NCI-H2081 treated with DMSO at 0.1 percent for 48 hours (cell line): ENCODE results near the gene MT2A.
"Not testable (repeated sequence)": the region's sequence is repeated elsewhere in the genome, so short reads cannot be mapped to it uniquely, and the experiment has no call there.

Experiments used
- DNase-seq: peaks from one replicate; lab custom pipeline; 2025; lab: John Stamatoyannopoulos, UW

MT2A gene

DNA sequence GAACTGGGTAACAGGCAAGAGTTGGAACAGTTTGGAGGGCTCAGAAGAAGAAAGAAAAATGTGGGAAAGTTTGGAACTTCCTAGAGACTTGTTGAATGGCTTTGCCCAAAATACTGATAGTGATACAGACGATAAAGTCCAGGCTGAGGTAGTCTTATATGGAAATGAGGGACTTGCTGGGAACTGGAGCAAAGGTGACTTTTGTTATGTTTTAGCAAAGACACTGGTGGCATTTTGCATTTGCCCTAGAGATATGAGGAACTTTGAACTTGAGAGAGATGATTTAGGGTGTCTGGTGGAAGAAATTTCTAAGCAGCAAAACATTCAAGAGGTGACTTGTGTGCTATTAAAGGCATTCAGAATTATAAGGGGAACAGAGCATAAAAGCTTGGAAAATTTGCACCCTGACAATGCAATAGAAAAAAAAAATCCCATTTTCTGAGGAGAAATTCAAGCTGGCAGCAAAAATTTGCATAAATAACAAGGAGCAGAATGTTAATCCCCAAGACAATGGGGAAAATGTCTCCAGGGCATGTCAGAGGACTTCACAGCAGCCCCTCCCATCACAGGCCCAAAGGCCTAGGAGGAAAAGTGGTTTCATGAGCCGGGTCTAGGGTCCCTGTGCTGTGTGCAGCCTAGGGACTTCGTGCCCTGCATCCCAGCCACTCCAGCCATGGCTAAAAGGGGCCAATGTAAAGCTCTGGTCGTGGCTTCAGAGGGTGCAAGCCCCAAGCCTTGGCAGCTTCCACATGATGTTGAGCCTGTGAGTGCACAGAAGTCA, 13.5 kb downstream of the MT2A start:
- not testable (repeated sequence) for DNase-seq

GRCh38 chr16:56623184-56623583, 14.8 kb downstream of the MT2A start:
- DNase-seq = not testable (repeated sequence)

- DNase-seq = no peak
Observed at GRCh38 chr16:56623637-56624036, 15.3 kb downstream of the MT2A start.

- DNase-seq = no peak
Observed at GRCh38 chr16:56625140-56625942, 17.0 kb downstream of the MT2A start, which contains the start of gene MT1E. TSS of gene MT1E (plus strand) at chr16:56625781. CDS start at chr16:56625852, 71 bp downstream.

DNA sequence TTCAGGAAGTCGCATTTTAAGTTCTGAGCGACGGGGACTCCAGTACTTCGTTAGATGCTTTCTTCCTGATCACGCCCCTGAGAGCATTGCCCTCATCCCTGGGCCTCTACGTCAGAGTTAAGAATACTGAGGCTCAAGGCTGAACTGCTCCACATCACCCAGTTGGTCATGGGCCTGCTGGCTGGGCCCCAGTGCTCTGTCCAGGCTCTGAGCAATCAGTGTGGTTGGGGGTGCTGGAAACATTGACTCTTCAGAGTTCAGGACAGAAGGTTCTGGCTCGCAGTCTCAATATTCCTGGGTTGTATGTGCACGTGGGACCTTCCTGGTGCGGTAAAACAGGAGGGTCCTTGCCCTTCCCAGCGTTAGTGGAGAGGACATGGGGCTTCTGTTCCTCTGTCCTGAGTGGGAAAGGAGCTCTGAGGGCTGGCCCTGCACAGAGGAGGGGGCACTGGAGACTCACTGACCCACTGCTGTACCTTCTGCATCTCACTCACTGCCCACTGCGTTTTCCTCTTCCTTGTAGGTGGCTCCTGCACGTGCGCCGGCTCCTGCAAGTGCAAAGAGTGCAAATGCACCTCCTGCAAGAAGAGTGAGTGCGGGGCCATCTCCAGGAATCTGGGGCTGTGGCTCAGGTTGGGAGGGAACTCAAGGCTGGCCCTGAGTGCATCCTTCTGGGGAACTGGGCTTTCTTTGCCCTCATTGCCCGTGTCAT, 17.7 kb downstream of the MT2A start:
- DNase-seq = no peak

DNA sequence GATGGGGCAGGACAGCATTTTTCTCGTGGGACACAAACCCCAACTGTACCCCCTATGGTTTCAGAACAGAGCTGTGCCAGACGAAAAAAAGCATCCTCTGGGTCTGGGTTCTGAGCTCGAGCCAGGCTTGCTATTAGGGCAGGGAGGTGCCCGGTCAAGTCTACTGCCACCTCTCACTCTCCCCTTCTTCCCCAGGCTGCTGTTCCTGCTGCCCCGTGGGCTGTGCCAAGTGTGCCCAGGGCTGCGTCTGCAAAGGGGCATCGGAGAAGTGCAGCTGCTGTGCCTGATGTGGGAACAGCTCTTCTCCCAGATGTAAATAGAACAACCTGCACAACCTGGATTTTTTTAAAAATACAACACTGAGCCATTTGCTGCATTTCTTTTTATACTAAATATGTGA, 18.3 kb downstream of the MT2A start:
- no peak for DNase-seq

DNA sequence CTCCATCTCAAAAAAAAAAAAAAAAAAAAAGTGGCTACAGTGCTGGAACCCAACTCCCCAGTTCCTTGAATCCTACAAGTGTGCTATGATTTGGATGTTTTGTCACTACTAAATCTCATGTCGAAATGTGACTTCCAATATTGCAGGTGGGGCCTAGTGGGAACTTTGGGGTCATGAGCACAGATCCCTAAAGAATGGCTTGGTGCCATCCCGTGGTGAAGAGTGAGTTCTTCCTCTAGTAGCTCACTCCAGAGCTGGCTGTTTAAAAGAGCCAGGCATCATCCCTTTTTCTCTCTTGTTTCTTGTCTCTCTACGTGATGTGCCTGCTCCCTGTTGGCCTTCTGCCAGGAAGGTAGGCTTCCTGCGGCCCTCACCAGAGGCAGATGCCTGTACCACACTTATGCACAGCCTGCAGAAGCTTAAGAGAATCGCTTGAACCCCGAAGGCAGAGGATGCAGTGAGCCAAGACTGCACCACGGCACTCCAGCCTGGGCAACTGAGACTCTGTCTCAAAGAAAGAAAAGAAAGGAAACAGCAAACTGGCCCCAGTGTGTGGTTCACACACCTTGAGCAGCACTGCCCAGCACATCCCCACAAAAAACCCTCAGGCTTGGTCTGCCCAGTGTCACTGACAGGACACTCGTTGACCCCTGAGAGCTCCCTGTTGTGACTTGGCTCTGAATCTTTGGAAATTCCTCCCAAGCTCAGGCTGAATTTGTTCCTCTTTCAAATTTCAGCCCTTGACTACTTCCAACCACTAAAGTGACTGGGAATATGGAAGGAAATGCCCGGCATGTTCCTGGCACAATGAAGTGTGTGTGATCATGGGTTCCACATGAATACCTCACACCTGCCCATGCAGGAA, 20.3 kb downstream of the MT2A start:
- no peak for DNase-seq

DNA sequence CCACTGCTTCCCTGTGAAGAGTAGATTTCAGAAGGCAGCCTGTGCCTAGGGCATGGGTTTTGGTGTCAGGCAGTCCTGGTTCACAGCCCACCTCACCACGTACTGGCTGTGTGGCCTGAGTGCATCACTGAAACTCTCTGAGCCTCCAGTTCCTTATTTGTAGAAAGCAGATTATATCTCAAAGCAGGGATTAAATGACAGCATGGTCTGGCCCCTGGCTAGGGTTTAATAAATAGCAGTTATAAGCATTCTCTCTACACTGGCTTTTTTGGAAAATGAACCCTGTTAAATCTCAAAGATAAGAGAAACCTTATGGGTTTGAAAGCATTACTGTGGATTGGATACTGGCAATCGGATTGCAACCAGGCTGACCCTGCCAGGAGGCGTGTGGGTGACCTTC, 21.1 kb downstream of the MT2A start:
- no peak for DNase-seq

DNA sequence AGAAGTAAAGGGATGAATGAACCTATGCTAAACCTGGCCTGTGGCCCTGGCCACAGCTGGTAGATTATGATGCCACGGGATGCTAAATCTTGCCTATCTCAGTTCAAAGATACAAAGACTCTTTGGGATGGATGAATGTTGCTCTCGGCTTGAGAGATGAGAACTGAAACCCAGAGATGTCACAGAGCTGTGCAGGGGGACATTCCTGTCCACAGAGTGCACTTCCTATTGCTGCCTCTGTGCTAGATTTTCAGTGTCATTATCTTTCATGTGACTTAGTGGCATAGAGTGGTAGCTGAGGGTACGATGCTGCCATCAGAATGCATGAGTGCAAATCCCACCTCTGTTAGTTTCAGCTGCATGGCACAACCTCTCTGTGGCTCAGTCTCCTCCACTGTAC, 21.8 kb downstream of the MT2A start:
- DNase-seq = no peak

DNA sequence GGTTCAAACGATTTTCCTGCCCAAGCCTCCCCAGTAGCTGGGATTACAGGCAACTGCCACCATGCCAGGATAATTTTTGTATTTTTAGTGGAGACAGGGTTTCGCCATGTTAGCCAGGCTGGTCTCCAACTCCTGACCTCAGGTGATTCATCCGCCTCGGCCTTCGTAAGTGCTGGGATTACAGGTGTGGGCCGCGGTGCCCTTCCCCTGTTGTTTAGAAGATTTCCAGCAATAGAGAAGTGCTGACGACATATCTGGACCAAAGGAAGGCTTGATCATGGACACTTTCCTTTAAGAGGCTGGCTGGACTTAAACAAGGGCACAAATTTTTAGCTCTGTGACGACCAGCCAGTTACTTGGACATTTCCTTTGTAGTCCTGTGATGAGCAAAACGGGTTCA, 22.8 kb downstream of the MT2A start:
- DNase-seq = no peak

DNA sequence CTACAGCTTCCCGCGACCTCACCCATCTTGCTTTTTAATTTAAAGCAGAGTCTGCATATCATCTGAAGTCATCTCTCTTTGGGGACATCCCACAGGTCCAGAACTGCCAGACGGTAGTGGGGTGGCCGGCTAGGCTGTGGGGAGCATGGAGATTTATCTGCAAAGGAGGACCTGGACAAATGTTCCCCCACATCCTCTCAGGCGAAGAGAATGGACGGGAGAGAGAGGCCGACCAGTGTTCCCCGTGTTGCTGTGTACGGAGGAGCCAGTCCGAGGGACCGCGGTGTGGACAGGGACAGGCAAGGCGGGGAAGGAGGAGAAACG, 23.4 kb downstream of the MT2A start:
- no peak for DNase-seq

DNA sequence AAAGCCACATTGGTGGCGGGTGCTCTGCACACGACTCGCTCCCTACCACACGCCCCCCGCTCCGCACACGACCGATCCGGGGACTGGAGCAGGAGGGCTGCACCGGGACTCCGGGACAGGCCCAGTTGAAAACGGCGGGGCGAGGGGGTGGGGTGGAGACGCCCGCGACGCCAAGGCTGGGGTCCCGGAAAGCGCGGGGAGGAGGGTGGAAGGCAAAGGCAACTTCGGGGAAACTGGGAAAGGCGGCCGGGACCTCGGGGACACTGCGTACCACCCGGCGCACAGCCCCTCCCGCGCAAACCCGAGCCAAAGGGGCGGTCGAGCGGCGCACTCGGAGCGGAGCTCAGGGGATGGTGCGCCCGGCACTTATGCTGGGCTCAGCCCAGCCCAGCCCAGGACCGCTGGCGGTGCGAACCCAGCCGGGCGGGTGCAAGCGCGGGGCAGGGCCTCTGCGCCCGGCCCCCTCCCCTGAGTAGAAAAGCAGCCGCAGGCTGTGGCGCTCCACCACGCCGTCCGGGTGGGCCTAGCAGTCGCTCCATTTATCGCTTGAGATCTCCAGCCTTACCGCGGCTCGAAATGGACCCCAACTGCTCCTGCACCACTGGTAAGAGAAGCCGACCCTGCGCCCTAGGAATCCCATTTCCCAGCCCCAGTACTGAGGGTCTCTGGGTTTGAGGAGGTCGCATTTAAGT, 23.9 kb downstream of the MT2A start, which contains the start of gene MT1M:
Gene MT1M (plus strand): TSS at position 504 of the 692 bp plus-strand sequence. CDS start 73 bp downstream, at position 577.
- no peak for DNase-seq

- no peak for DNase-seq
Observed at GRCh38 chr16:56632848-56633365, 24.5 kb downstream of the MT2A start.

DNA sequence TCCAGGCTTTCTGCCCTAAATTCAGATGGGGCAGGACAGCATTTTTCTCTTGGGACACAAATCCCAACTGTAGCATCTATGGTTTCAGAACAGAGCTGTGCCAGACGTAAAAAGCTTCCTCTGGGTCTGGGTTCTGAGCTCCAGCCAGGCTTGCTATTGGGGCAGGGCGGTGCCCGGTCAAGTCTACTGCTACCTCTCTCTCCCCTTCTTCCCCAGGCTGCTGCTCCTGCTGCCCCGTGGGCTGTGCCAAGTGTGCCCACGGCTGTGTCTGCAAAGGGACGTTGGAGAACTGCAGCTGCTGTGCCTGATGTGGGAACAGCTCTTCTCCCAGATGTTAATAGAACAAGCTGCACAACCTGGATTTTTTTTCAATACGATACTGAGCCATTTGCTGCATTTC, 25.2 kb downstream of the MT2A start:
- DNase-seq = no peak

GRCh38 chr16:56634715-56635440, 26.5 kb downstream of the MT2A start:
- no peak for DNase-seq

DNA sequence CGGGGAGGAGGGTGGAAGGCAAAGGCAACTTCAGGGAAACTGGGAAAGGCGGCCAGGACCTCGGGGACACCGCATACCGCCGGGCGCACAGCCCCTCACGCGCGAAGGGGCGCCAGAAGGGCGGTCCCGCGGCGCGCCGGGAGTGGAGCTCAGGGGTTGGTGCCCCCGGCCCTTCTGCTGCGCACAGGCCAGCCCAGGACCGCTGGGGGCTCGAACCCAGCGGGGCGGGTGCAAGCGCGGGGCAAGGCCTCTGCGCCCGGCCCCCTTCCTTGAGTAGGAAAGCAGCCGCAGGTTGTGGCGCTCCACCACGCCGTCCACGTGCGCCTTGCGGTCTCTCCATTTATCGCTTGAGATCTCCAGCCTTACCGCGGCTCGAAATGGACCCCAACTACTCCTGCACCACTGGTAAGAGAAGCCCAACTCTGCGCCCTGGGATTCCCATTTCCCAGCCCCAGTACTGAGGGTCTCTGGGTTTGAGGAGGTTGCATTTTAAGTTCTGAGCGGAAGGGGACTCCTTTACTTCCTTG, 27.1 kb downstream of the MT2A start:
- DNase-seq = no peak

GRCh38 chr16:56636616-56637413, 28.4 kb downstream of the MT2A start:
- DNase-seq = no peak

DNA sequence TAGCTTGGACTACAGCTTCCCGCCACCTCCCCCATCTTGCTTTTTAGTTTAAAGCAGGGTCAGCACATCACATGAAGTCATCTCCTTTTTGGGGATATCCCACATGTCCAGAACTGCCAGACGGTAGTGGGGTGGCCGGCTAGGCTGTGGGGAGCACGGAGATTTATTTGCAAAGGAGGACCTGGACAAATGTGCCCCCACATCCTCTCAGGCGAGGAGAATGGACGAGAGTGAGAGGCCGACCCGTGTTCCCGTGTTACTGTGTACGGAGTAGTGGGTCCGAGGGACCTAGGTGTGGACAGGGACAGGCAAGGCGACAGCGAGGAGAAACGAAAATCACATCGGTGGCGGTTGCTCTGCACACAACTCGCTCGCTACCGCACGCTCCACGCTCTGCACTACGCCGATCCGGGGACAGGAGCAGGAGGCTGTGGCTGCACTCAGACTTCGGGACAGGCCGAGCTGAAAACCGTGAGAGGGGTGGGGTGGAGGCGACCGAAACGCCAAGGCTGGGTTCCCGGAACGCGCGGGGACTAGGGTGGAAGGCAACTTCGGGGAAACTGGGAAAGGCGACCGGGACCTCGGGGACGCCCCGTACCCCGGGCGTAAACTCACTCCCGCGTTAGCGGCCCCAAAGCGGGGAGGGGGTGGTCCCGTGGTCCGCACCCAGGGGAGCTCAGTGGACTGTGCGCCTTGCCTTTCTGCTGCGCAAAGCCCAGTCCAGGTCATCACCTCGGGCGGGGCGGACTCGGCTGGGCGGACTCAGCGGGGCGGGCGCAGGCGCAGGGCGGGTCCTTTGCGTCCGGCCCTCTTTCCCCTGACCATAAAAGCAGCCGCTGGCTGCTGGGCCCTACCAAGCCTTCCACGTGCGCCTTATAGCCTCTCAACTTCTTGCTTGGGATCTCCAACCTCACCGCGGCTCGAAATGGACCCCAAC, 29.7 kb downstream of the MT2A start, which contains the start of gene MT1A:
Gene MT1A (plus strand): TSS at position 853 of the 937 bp plus-strand sequence. CDS start 73 bp downstream, at position 926.
- no peak for DNase-seq
